GM19468 (cell line): ENCODE results near the gene CHADL.

Source experiments
- ATAC-seq: cut with Tn5 transposase; IDR thresholded peaks from one replicate; pipeline ENCODE4 v1.9.1; 2021; ENCODE audit warnings: mild to moderate bottlenecking, moderate library complexity, moderate number of reproducible peaks; ENCODE audit not compliant: unreplicated experiment; ENCODE audit errors: extremely low read depth

The CHADL gene

DNA sequence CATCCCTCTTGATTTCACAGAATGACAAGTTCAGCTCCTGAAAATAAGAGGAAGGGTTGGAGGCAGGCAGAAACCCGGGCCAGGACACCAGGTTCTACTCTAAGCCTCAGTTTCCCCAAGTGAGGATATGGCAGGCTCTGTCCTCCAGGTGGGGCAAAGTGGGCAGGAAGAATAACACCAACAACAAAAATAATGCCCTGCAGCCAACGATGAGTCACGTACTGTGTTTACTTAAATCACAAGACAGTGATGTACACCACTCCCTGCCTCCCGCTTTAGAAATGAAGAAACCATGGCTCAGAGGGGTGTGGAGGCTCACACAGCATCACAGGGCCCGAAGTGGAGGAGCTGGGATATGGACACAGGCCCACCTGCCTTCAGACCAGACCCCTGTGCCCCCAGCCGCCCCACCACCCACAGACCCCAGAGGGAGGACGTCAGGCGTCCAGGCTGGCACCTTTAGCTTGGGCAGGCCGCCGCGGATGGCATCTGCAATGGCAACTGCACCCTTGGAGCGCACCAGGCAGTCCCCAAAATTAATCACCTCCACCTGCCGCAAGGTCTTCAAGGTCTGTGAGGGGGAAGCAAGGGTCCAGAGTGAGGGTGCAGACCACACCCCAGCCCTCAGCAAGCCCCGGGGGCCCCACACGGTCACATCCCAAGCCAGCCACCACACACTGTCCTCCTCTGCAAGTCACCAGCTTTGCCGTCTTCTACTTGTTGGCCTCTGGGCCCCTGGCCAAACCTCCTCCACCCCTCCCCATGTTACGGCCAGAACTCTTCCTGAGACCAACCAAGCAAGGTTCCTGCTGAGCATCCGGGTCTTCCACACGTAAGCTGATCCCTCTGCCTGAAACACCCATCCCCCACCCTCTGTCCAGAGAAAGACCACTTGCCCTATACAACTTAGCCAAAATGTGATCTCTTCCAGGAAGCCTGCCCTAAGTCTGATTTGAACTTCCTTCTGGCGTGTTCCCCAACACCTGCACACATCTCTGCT lies 15.8 kb upstream of the CHADL start:
- ATAC-seq: no peak

DNA sequence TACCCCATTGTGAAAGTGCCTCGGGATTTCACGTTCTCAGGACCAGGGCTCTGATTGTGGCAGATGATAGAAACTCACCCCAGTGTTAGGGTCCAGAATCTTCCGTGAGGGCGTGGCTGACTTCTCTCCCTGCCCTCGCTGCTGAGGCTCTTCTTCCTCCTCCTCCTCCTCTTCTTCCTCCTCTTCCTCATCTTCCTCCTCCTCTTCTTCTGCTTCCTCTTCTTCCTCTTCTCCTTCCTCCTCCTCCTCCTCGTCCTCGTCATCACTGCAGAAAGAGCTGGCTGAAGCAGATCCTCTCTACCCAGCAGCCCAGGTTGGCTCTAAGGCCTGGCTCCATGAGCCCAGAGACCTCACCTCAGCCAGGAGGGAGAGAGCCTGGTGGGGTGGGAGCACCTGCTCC lies 13.5 kb upstream of the CHADL start:
- no peak for ATAC-seq

DNA sequence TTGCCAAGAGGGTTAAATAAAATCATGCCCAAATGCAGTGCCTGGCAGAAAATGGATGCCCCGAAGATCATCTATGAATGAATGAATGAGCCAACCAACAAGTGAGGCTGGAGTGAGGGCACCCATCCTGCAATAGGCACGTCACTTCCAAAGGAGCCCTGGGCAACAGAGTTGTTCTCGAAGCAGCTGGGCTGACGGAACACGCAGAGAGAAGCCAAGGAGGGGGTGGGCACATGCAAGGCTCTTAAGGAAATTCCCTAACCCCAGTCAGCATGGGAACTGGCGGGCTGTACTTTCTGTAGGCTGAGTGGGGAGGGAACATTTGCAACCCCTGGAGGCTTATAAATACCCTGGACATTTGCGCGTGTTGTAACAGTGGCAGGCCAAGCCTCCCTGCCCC lies 11.6 kb upstream of the CHADL start:
- ATAC-seq: no peak

DNA sequence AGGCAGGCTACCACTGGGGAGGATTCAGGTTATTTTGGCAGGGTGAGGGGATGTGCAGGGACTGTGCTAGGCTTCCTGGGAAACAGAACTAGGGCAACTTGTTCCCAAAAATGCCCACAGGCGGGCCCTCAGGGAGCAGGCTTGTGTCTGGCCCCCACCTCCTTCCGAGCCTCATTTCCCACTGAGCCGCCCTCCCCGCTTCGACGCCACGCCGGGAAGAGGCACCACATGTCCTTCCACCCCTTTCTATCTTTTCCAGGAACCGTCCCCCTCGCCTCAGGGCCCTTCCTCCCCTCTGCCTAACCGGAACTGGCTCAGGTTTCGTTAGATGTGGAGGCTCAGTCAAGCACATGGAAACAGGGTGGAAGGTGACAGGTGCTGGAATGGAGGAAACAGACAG lies 9.4 kb upstream of the CHADL start:
- ATAC-seq: no peak

DNA sequence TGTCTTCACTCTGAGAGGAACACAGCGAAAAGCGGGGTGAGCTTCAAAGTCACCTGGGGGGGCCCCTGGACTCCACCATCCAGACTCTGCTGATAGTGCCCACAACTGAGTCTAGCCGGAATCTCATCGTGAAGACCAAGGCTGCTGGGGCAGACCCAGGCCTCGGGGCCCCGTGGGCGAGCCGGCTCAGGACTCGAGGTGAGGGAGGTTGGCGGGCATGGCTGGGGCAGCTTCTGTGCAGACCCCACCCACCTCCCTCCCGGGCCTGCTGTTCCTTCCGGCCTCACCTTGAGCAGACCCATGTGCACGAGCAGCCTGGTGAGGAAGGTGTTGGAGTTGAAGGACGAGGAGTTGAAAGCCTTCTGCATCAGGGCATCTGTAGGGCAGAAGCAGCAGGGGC lies 8.7 kb upstream of the CHADL start:
- ATAC-seq: no peak

DNA sequence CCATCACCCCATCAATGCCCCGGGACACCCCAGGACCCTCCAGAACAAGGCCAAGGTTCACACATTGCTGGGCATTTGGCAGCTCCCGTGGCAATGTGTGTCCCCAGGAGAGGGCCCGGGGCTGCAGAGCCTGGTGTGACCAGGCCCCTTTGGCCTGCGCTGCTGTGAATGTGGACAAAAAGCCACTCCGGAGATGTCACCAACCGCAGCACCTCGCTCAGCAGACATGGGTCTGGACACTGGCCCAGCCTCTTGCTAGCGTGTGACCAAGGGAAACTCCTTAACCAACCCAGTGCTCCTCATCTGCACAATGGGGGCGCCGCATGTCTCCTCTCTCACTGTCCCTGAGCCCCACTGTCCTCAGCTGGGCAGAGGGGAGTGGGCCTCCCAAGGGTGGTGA lies 8.0 kb upstream of the CHADL start:
- ATAC-seq: no peak

DNA sequence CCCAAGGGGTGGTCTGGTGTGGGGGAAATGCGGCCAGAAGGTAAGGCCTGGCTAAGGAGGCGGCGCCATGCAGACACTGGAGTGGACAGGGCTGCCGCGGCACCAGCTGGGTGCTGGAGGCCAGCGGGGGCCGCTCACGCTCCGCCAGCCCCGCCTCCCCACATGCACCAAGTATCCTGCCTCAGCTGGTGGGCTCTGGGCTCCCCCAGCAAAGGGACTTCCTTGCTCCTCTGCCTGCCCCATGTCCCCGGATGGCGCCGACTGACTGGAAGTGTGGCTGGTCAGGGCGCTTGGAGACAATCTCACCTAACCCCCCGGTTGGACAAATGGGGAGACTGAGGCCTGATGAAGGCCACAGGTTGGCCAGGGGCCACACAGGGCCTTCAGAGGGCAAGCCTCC lies 7.6 kb upstream of the CHADL start:
- ATAC-seq: no peak

DNA sequence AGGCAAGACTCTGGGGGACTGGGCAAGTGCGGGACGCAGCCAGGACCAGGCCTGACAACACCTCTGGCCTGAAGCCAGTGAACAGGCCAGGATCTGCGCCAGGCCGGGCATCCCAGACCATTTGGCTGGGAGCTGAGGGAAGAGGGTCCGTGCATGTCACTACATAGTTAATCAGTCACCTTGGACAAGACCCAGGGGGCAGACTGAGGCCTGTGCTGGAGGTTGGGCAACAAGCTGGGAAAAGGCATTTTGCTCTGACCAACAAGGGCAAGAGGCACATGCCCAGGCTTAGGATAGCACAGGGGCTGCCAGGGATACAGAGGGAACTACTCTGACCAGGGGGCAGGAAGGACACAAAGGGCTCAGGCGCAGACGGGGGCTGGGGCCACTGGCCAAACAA lies 7.0 kb upstream of the CHADL start:
- no peak for ATAC-seq

DNA sequence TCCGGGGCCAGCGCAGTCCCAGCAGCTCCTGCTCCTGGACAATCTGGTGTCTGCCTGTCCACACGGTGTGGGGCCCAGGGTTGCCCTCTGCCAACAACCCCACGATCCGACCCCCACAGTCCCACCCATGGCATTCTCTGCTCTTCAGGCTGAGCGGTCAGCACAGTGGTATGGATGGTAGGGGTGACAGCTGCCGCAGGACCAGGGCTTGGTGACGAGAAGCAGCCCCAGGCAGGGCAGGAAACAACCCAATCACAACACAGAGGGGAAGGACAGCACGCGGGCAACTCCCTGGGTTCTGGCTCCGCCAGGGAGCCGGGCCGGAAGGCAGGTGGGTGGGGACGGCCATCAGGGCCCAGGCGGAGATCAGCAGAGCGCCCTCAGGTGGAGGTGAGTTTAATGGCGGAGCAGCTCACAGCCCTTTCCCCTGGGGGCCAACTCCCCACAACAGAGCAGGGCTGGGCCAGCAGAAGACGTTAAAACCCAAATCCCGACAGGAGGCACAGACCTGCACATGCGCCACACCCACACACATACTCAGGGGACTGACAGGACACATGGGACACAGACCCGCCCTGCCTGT lies 5.3 kb upstream of the CHADL start:
- no peak for ATAC-seq

DNA sequence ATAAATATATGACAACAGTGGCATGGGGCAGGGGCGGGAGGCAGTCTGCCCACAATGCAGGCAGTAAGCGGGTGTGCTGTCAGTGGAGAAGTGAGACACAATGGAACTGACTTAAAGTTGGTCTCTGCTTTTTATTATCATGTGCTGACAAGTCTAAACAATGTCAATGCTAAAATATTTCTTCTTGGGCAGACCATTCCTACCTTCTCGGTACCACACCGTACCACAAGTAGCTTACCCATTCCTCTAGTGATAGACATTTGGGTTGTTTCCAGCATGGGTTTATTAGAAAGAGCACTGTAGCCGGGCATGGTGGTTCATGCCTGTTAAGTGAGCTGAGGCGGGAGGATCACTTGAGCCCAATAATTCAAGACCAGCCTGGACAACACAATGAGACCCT lies 2.6 kb upstream of the CHADL start:
- ATAC-seq: no peak

DNA sequence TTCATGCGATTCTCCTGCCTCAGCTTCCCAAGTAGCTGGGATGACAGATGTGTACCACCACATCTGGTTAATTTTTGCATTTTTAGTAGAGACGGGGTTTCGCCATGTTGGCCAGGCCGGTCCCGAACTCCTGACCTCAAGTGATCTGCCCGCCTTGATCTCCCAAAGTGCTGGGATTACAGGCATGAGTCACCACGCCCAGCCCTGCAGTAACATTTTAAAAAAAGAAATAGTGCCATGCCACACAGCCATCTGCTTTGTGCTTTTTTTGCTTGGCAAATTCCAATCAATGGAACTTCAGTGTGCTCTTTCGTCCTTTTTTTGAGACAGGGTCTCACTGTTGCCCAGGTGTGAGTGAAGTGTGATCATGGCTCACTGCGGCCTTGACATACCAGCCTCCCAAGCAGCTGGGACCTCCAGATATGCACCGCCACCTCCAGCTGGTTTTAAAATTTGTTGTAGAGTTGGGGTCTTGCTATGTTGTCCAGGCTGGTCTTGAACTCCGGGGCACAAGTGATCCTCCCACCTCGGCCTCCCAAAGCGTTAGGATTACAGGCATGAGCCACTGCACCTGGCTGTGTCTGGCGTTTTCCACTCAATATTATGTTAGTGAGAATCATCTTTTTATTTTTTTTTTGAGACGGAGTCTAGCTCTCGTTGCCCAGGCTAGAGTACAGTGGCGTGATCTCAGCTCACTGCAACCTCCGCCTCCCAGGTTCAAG lies 1.8 kb upstream of the CHADL start:
- ATAC-seq: no peak

DNA sequence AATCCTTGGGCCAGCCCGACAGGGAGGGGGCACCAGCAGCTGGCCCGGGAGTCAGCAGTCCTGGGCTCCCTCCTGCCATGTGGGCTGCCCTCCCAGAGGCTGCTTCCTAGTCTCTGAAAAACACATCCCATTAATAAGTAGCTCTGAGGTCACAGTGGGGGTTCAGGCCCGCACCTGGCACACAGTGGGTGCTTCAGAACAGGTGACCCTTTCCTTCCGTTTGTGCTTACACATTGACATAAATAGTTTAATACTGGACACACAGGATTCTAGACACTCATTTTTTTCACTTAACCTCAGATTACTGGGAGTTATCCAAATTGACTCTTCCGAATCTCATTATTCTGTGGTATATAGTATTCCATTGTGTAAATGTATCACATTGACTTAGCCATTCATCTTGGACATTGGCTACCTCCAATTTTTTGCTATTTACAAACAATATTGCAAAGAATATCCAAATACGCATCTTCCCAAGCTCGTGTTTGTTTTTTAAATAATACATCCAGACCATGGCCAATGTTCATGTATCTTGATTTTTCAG lies 474 bp upstream of the CHADL start:
- no peak for ATAC-seq

DNA sequence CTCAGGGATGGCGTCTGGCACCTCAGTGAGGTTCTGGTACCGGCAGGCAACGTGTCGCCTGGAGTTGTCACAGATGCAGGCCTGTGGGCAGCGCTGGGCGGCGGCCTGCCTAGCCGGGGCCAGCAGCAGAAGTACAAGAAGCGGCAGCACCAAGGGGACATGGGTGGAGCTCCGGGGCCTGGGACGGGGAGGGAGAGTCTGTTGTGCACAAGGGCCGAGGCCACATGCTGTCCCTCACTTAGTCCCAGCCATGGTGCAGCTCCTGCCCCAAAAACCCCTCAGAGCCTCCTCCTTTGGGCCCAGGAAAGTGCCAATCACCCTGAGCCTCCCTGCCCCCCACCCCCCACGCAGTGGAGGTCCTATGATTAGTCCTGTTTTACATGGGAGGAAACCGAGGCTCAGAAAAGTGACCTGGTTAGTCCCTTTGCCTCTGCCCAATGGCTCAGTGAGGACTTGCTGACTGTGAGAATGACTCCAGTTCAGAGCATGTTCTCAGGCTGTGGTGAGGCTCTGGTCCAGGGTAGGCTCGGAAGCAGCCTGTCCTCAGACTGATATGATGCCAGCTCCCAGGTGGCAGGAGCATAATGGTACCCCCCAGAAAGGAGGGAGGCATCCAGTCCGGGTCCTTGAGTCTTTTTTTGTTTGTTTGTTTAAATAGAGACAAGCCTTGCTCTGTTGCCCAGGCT lies 1.1 kb downstream of the CHADL start:
- no peak for ATAC-seq

DNA sequence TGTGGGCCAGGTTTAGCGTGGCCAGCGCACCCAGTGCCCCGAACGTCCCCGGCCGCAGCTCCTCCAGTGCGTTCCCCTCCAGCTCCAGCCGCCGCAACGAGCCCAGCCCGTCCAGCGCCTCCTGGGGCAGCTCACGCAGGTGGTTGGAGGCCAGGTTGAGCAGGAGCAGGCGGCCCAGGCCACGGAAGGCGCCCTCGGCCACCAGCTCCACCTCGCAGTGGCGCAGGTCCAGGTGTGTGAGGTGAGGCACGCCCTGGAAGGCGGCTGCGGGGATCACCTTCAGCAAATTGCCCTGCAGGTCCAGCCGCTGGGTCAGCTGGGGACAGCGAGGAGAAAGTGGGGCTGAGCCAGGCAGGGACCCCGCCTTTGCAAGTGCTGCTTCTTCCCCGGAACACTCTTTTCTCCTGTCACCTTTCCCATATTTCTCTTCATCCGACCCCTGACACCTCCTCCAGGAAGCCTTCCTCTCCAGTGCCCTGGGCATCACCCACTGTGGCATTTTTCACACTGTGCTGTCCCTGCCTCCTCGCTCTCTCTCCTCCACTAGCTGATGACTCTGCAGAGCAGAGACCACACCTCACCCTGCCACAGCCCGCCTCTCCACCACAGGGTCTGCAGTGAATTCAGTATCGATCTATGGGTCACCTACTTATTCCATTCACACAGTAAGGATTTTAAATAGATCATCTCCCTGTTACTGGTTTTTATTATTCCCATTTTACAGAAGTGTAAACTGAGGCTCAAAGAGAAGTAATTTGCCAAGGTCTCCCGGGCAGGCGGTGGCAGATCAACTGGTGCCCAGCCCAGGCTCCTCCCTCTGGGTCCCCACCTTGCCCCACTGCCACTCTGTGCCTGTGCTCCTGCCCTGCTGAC lies 1.9 kb downstream of the CHADL start:
- no peak for ATAC-seq

DNA sequence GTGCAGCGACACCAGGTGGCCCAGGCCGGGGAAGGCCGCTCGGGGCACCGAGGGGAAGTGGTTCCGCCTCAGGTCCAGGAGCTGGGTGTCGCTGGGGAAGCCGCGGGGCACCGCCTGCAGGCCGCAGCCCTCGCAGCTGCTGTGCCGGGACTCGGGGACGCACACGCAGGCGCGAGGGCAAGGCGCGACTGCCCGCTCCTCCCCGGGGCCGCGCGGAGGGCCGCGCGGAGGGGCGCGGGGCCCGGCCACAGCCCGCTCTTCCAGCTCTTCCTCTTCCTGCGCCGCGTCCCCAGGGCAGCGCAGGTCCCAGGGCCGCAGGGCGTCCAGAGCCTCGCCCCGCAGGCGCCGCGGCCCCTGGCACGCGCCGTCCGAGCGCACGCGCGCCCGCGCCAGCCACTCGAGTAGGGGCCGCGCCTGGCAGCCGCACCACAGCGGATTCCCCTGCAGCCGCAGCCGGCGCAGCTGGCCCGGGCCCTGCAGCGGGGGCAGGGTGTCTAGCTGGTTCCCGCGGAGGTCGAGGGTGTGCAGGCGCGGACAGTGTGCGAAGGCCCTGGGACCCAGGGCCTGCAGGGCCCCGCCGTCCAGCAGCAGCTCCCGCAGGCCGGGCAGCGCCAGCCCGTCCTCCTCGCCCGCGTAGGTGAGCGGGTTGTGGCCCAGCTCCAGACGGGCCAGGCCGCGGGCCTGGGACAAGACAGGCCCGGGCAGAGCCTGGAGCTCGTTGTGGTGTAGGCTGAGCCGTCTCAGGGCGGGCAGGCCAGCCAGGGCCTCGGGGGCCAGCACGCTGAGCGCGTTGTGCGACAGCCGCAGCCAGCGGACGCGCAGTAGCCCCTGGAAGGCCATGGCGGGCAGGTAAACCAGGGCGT lies 2.8 kb downstream of the CHADL start:
- no peak for ATAC-seq

DNA sequence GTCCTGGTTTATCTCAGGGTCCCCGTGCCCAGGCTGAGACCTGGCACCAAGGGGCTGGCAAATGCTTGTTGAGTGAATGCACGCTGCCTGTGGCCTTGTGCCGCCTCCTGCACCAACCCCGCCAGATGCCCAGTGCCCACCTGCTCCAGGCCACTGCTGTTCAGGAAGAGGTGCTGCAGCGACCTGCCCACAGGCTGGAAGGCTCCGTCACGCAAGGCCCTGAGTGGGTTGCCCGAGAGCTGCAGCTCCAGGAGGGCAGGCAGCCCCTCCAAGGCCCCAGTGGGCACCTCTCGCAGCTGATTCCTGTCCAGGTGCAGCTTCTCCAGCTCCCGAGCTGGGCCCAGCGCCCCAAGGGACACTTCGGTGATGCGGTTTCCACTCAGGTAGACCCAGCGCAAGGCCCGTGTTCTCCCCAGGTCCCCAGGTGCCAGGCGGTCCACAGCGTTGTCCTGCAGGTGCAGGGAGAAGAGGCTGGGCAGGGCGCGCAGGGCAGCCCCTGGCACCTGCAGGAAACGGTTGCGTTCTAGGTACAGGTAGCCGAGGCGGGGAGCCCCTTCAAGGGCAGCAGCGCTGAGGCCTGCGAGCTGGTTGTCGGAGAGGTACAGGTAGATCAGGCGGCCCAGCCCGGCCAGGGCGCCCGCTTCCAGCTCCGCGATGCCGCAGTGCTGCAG lies 3.6 kb downstream of the CHADL start:
- no peak for ATAC-seq

DNA sequence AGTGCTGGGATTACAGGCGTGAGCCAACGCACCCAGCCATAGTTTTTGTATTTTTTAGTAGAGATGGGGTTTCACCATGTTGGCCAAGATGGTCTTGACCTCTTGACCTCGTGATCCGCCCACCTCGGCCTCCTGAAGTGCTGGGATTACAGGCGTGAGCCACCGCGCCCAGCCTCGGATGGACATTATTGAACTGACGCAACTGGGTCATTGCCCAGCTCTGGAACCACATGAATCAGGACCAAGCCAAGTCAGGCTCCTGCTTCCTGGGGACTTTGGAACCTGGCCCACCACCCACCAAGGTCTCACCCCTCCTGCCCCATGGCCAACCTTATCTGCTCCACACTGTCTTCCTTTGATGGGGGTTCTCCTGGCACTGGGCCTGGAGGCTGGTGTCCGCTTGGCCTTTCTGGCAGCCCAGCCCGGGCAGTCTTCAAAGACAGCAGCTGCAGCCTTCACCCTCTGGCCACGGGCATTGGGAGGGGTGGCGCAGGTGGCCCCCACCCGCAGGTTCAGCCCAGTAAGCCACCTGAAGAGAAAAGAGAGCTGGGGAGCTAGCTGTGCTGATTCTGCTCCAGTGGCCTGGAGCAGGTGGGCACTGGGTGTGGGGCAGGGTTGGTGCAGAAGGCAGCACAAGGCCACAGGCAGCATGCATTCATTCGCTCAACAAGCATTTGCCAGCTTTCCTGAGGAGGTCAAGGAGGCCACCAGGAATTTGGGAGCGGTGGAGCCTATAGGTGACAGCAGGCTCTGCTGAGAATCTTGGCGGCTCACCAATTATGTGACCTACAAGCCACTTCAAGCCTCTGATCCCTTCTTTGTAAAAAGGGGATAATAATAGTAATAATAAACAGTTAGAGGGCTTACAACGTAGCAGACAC lies 5.7 kb downstream of the CHADL start:
- ATAC-seq: no peak
